Fibroblast of upper back skin (primary cell): ENCODE measurements around the gene E4F1.
A peak's percentile ranks its signal among the peaks of the same experiment; 100 is the strongest.

ENCODE experiments used
- DNase-seq: peaks from one replicate; pipeline ENCODE4 v3.0.0-alpha.2; 2013

E4F1 gene

GRCh38 chr16:2208772-2209171 lies 14.6 kb upstream of the E4F1 start:
- no peak for DNase-seq

GRCh38 chr16:2209258-2210008 lies 14.0 kb upstream of the E4F1 start:
- DNase-seq: no peak

DNA sequence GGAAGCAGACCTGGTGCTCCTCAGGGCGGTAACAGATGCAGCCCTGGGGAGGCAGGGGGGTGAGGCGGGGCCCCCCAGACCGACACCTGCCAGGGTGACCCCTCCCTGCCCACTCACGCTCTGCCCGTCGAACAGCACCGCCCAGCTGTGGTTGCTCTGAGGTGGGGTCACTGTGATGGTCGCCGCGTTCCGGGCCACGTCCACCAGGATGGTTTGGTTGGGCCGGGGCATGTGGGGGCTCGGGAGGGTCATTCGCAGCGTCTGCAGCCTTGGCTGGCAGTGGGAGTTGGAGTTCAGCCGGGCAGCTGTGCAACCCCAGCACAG lies 13.4 kb upstream of the E4F1 start:
- DNase-seq: no peak

DNA sequence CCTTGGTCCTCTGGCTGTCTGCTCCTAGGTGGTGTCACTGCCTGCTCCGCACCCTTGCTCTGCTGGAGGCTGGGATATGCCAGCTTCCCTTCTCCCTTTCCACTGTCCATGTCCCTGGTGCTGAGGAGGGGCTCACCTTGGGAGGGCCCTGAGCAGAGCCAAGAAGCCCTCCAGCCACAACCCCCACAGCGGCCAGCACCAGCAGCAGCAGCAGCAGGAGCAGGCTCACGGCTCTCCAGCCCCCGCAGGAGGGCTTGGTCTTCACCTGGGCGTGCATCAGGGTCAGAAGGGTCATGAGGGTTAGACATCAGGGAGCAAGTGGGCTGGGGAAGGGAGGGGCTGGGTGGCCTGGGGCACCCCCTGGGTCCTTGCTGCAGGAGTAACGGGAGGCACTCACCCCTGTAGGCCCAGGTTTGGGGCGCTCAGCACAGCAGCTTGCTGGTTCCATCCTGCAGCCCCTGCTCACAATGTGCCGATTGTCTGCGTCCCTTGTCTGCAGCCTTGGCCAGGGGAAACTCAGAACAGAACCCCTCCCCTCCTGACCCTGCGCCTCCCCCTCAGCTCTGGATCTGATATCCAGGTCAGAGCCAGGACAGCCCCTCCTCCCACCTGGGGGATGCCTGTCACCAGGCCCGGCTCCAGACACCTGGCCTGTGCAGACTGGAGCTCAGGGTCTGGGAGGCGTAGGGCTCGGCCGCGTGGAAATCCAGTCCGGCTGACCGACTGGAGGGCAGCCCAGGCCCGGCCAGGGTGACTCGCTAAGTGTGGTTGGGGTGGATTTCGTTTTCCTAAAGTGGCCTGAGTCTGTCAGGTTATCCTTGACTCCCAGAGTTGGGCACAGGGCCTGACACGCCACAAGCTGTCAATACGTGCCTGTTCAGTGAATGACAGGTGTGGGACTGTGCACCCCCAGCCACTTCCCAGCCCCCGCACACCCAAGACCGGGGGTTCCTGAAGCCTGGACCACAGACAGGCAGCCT lies 12.7 kb upstream of the E4F1 start, which contains the start of gene BRICD5:
TSS of gene BRICD5 (minus strand) at position 478 of the 980 bp plus-strand sequence. CDS start at position 448, 30 bp downstream.
- DNase-seq: no peak

DNA sequence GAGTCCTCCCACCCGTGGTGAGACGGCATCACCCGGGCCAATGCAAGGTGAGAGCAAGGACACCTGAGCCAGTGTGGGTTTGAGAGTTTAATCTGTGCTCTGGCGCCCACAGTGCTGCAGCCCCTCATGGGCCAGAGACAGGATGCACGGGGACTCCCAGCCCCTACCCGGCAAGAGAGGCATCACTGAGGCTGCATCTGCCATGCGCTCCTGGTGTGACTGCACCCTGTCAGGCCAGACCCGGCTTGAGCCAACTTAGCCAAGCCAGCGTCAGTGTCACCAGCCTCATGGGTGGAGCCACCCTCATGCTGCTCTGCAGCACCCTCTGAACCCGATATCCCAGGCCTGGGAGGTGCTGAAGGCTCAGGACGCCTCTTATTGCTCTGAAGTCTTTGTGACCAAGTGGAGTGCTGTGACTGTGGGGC lies 11.5 kb upstream of the E4F1 start:
- DNase-seq: no peak

GRCh38 chr16:2212362-2213324 lies 10.7 kb upstream of the E4F1 start:
- DNase-seq: no peak

GRCh38 chr16:2213817-2214718 lies 9.3 kb upstream of the E4F1 start:
- no peak for DNase-seq

GRCh38 chr16:2214719-2214968 lies 8.7 kb upstream of the E4F1 start, which contains the start of gene PGP:
Gene PGP (minus strand): TSS chr16:2214840. CDS start chr16:2214777, 63 bp downstream.
- no peak for DNase-seq

DNA sequence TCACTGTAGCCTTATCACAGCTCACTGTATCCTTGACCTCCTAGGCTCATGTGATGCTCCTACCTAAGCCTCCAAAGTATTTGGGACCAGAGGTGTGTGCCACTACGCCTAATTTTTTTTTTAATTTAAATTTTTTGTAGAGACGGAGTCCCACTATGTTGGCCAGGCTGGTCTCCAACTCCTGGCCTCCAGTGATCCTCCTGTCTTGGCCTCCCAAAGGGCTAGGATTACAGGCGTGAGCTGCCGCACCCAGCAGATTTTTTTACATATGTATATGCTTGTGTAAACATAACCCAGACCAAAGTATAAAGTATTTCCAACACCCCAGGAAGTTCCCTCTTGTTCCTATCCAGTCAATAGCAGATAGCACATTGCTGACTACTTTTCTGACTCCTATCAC lies 7.1 kb upstream of the E4F1 start:
- DNase-seq: no peak

- DNase-seq: peak; percentile 29
Observed at GRCh38 chr16:2223942-2224486, 623 bp downstream of the E4F1 start.

- DNase-seq: no peak
Observed at GRCh38 chr16:2226245-2226793, 2.9 kb downstream of the E4F1 start.

- no peak for DNase-seq
Observed at GRCh38 chr16:2226918-2227317, 3.5 kb downstream of the E4F1 start.

- DNase-seq: no peak
Observed at GRCh38 chr16:2228161-2228824, 4.9 kb downstream of the E4F1 start.

DNA sequence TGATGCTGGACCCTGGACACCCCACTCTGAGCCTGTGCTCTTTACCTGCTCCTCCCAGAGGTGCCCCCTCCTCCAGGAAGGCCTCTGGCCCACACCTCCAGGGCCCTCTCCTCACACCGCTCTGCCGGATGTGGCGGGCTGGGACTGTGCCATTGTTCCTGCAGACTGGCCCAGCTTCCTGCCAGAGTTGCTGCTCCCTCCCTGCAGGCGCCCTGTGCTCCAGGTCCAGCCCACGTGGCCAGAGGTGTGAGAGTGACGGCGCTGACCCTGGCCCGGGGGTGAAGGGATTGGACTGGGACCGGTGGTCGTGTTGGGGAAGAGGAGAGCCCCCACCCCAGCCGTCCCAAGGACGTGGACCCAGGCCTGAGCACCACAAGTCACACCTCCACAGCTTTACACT lies 5.7 kb downstream of the E4F1 start:
- DNase-seq: no peak

DNA sequence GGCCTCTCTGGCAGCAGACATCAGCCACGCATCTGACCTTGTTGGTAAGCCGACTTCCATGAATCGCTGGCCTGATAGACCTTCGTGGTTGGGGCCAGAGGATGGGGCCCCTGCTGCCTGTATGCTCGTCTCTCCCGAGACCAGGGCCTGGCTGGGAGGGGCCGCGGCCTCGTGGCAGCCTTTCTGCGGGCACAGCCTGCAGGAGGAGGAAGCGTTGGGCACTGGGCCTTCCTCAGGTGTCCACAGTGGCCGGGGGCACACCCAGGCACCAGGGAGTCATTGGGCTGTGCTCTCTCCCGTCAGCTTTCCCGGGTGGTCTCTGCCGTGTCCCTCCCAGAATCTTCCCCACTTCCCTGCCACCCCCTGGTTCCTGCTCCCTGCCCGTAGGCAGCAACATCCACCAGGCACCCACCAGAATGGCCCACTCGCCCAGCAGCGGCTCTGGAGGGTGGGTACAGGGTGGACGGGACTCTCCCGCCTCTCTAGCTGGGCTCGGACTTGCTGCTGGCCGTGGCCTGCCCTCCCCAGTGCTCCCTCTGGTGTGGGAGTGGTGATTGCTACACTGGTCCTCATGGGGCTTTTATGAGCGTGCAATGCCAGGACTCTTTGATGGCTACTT lies 6.3 kb downstream of the E4F1 start:
- no peak for DNase-seq

DNA sequence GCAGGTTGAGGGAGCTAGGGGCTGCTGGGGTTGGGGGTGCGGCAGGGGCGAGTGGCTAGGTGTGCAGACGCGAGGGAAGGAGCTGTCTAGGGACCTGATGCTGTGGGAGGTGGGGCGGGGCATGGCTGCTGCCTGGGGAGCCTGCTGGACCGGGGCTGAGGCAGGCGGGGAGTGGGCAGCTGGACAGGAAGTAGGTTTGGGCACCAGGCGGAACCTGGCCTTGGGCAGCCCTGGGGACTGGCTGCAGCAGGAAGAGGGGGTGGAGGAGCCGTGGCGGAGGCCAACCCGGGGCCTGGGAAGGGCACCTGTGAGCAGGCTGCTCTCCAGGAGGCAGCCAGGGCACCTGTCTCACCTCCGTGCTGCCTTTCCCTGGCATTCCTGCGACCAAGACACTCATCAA lies 7.0 kb downstream of the E4F1 start:
- DNase-seq: no peak

GRCh38 chr16:2231016-2231931 lies 7.9 kb downstream of the E4F1 start:
- no peak for DNase-seq

GRCh38 chr16:2232094-2232990 lies 9.0 kb downstream of the E4F1 start:
- no peak for DNase-seq
